PC-3 (cell line): ENCODE measurements around the gene TTBK2.

Experiments
- CTCF ChIP-seq: fragments of 300-600 bp; sonication (generic); conservative IDR thresholded peaks from 2 replicates; pipeline ENCODE4 v1.5.1; 2017; ENCODE audit warnings: antibody characterized with exemption, low read depth, mild to moderate bottlenecking, low read length
- EZH2 ChIP-seq: fragments of 300-600 bp; sonication (generic); IDR thresholded peaks from one replicate; pipeline ENCODE4 v1.6.1; 2017; ENCODE audit warnings: antibody characterized with exemption, mild to moderate bottlenecking, low read length; ENCODE audit not compliant: unreplicated experiment

GRCh38 chr15:42724276-42724675 is 196.3 kb downstream of the TTBK2 start:
- no peak for TF ChIP-seq CTCF
- no peak for TF ChIP-seq EZH2
